ENCODE results near the gene CNKSR2. TPM values are rescaled to one million over a fixed set of nuclear protein-coding genes. Genes with fewer than 3 reads are reported as not detected.

CNKSR2 gene
- total and polyA plus RNA-seq, 2 experiments from 2014 or later: 0.14 to 0.76 TPM

DNA sequence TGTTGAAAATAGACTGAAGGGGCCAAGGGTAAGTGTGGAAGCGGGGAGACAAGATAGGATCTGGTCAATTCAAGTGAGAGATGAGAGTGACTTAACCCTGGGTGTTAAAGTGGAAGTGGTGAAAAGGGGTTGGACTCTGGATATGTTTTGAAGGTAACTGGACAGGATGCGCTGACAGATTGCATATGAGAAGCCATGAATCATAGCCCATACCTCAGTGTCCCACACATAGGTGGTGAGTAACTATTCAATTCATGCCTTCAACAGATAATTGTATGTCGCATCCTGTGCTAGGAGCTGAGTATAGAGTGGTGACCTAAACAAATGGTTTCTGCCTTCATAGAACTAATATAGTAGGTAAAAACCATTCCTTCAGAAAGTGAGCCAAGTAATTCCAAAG lies 207.3 kb downstream of the CNKSR2 start:
- 60 to 66% methylated on average over 3 of the region's 3 CpGs for WGBS, 2 experiments (ENCODE audit: low coverage in 1 of 2, low lambda C conversion rate in 2 of 2, missing lambda C conversion rate in 2 of 2)
- in situ Hi-C loops (cut with MboI): no loop called here
- Histone ChIP-seq H4K20me1 (ENCODE audit: insufficient read depth) (no peaks in the 10 kb centered on the region), H3K36me3 (ENCODE audit: low read depth) (no peaks in the 10 kb centered on the region), H3K4me3 (no peak overlapping the region), H3K27me3 (replicated peaks; ENCODE audit: insufficient read depth) (no peaks in the 10 kb centered on the region), H3K79me2 (ENCODE audit: insufficient read depth) (no peaks in the 10 kb centered on the region), H3F3A (ENCODE audit: insufficient read depth) (no peaks in the 10 kb centered on the region), H3K4me2 (ENCODE audit: unreplicated experiment) (no peak overlapping the region), H3K9me3 (ENCODE audit: low read depth) (no peaks in the 10 kb centered on the region), H3K4me1 (ENCODE audit: insufficient read depth) (no peaks in the 10 kb centered on the region; the same call in 1 of the 2 replicates), H3K9me2 (ENCODE audit: insufficient read depth) (no peaks in the 10 kb centered on the region), H3K27ac (no peak overlapping the region), H2AFZ (no peak overlapping the region), H3K9ac (no peak overlapping the region)
- DNase-seq: peak; percentile 24
- TF ChIP-seq EZH2 (IDR thresholded peaks at IDR 0.05; ENCODE audit: insufficient read depth, poor library complexity, severe bottlenecking) (no peak), EZH2phosphoT487 (IDR thresholded peaks at IDR 0.05; ENCODE audit: insufficient read depth, low read depth) (no peak)

DNA sequence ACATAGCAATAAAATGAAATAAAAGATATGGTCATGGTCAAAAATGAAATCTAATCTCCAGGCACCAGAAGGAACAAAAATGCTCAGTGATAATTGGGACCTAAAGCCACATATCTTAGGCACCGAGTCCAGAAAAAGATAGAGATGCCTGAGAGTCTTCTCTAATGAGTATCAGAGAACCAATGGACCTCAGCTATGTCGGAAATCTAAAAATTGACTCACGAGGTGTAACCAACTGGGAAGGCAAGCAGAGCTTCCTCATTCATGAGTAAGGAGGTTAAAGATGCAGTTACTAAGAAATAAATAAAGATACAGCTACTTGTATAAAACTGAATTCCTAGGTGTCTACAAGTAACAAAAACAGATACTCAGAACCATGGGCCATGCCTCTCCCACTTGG lies 211.8 kb downstream of the CNKSR2 start:
- 82 to 87% methylated on average over 3 of the region's 3 CpGs for WGBS, 2 experiments (ENCODE audit: low coverage in 1 of 2, low lambda C conversion rate in 2 of 2, missing lambda C conversion rate in 2 of 2)

DNA sequence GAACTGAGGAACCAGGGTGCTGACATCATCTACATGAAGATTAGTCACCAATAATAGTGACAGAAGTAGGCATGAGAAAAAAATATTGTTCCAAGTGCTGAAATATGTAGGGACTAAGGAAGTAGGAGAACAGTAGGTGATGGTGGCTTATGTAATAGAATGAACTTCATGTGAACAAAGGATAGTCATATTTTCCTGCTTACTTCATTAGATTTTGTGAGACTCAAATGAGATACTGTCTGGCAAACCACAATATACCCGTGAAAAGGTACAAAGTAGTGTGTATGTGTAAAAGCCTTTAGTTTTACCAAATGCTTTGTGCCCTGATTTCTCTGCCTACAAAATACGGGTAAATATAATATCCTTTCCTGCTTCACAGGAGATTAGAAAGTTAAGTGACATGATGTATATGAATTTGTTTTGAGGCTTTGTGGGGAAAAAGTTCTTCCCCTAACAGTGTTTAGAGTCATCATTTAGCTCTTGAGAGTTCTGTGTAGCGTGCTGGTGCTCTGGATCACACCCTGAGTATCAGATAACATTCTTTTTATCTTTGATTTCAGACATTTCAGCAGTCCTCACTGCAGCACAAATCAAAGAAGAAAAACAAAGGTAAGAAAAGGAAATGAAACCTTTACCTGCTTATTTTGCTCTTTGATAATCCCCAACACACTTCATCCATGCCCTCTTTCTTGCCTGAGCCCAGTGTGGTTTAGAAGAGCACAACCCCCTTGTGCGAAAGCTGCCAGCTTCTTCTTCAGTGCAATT lies 216.0 kb downstream of the CNKSR2 start:
- Histone ChIP-seq H3K4me1 (ENCODE audit: insufficient read depth) (no peaks in the 10 kb centered on the region), H3K9me3 (ENCODE audit: low read depth) (no peaks in the 10 kb centered on the region), H3K79me2 (ENCODE audit: insufficient read depth) (no peaks in the 10 kb centered on the region), H3K4me3 (no peak overlapping the region), H3K9me2 (ENCODE audit: insufficient read depth) (no peaks in the 10 kb centered on the region), H2AFZ (no peak overlapping the region), H3K9ac (no peak overlapping the region), H3K4me2 (ENCODE audit: unreplicated experiment) (no peak overlapping the region), H3F3A (ENCODE audit: insufficient read depth) (no peaks in the 10 kb centered on the region), H3K27me3 (replicated peaks; ENCODE audit: insufficient read depth) (no peaks in the 10 kb centered on the region), H3K36me3 (ENCODE audit: low read depth) (no peaks in the 10 kb centered on the region), H3K27ac (no peak overlapping the region), H4K20me1 (ENCODE audit: insufficient read depth) (no peaks in the 10 kb centered on the region)
- TF ChIP-seq EZH2 (IDR thresholded peaks at IDR 0.05; ENCODE audit: insufficient read depth, poor library complexity, severe bottlenecking) (no peak), EZH2phosphoT487 (IDR thresholded peaks at IDR 0.05; ENCODE audit: insufficient read depth, low read depth) (no peak)
- 98 to 99% methylated on average over 4 of the region's 4 CpGs for WGBS, 2 experiments (ENCODE audit: low coverage in 1 of 2, low lambda C conversion rate in 2 of 2, missing lambda C conversion rate in 2 of 2)
- in situ Hi-C loops (cut with MboI): no loop called here
- DNase-seq: no peak

More for the DNA sequence above, 211.8 kb downstream of the CNKSR2 start:
- no peak overlapping the region for H3K4me2 ChIP-seq (ENCODE audit: unreplicated experiment)
- H3K36me3 ChIP-seq (ENCODE audit: low read depth): no peaks in the 10 kb centered on the region
- no peak overlapping the region for H3K9ac ChIP-seq
- no peak for DNase-seq
- no peak for TF ChIP-seq EZH2phosphoT487 (IDR thresholded peaks at IDR 0.05; ENCODE audit: insufficient read depth, low read depth)
- TF ChIP-seq EZH2 (IDR thresholded peaks at IDR 0.05; ENCODE audit: insufficient read depth, poor library complexity, severe bottlenecking): no peak
- H3K27ac ChIP-seq: no peak overlapping the region
- H4K20me1 ChIP-seq (ENCODE audit: insufficient read depth): no peaks in the 10 kb centered on the region
- H3K9me2 ChIP-seq (ENCODE audit: insufficient read depth): no peaks in the 10 kb centered on the region
- H3K4me3 ChIP-seq: no peak overlapping the region
- H3K79me2 ChIP-seq (ENCODE audit: insufficient read depth): no peaks in the 10 kb centered on the region
- H3K27me3 ChIP-seq (replicated peaks; ENCODE audit: insufficient read depth): no peaks in the 10 kb centered on the region
- no peaks in the 10 kb centered on the region for H3K9me3 ChIP-seq (ENCODE audit: low read depth)
- H2AFZ ChIP-seq: no peak overlapping the region
- in situ Hi-C loops (cut with MboI): no loop called here
- no peaks in the 10 kb centered on the region for H3F3A ChIP-seq (ENCODE audit: insufficient read depth)
- no peaks in the 10 kb centered on the region; the same call in 1 of the 2 replicates for H3K4me1 ChIP-seq (ENCODE audit: insufficient read depth)

DNA sequence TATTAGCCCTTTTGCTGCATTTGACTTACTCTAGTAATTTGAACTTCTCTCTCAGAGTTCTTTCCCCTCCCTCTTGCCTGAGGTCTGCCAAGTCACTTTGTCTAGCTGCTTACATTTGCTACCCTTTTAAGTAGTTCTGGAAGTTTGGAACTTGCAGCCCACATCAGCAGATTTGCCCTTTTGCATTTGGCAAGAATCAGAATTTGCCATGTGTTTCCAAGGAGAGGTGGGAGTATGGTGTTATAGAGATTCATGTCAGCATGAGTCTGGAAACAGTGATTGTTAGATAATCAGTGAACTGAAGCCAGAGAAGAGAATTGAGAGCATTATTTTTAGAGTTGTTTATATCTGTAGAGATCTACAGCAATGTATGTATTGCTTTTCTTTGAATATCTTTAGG lies 231.8 kb downstream of the CNKSR2 start:
- DNase-seq: no peak
- H3K4me1 ChIP-seq (ENCODE audit: insufficient read depth): no peaks in the 10 kb centered on the region
- no peaks in the 10 kb centered on the region for H4K20me1 ChIP-seq (ENCODE audit: insufficient read depth)
- no peak overlapping the region for H3K27ac ChIP-seq
- no peaks in the 10 kb centered on the region for H3K9me3 ChIP-seq (ENCODE audit: low read depth)
- in situ Hi-C loops (cut with MboI): no loop called here
- no peaks in the 10 kb centered on the region for H3K79me2 ChIP-seq (ENCODE audit: insufficient read depth)
- no peak overlapping the region for H3K9ac ChIP-seq
- H3K4me2 ChIP-seq (ENCODE audit: unreplicated experiment): no peak overlapping the region
- TF ChIP-seq EZH2 (IDR thresholded peaks at IDR 0.05; ENCODE audit: insufficient read depth, poor library complexity, severe bottlenecking): no peak
- H3K4me3 ChIP-seq: no peak overlapping the region
- no peak overlapping the region for H2AFZ ChIP-seq
- H3F3A ChIP-seq (ENCODE audit: insufficient read depth): no peaks in the 10 kb centered on the region
- H3K36me3 ChIP-seq (ENCODE audit: low read depth): no peaks in the 10 kb centered on the region
- no peaks in the 10 kb centered on the region for H3K27me3 ChIP-seq (replicated peaks; ENCODE audit: insufficient read depth)
- no peaks in the 10 kb centered on the region for H3K9me2 ChIP-seq (ENCODE audit: insufficient read depth)

All from GM23248 (cell line).